ENCODE measurements around the gene SRP14.

GRCh38 chr15:39997639-39998038, 41.3 kb downstream of the SRP14 start:
- no peak for TF ChIP-seq EZH2 (IDR thresholded peaks at IDR 0.05; ENCODE audit: borderline replicate concordance, low read depth, low read length, poor library complexity, severe bottlenecking)
- TF ChIP-seq, protein P1, sequence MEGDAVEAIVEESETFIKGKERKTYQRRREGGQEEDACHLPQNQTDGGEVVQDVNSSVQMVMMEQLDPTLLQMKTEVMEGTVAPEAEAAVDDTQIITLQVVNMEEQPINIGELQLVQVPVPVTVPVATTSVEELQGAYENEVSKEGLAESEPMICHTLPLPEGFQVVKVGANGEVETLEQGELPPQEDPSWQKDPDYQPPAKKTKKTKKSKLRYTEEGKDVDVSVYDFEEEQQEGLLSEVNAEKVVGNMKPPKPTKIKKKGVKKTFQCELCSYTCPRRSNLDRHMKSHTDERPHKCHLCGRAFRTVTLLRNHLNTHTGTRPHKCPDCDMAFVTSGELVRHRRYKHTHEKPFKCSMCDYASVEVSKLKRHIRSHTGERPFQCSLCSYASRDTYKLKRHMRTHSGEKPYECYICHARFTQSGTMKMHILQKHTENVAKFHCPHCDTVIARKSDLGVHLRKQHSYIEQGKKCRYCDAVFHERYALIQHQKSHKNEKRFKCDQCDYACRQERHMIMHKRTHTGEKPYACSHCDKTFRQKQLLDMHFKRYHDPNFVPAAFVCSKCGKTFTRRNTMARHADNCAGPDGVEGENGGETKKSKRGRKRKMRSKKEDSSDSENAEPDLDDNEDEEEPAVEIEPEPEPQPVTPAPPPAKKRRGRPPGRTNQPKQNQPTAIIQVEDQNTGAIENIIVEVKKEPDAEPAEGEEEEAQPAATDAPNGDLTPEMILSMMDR (conservative IDR thresholded peaks at IDR 0.05; ENCODE audit: low read depth, low read length): no peak

Data from A673 (cell line).